GM12878 (cell line): Measurements from ENCODE around the gene NOP10. TPM values are rescaled to one million over a fixed set of nuclear protein-coding genes. Genes with fewer than 3 reads are reported as not detected.
"Not testable (repeated sequence)": the region's sequence is repeated elsewhere in the genome, so short reads cannot be mapped to it uniquely, and the experiment has no call there.

Experiments
- ATAC-seq: fragments of 200-7000 bp; cut with Tn5 transposase; 3 replicates; pipeline ENCODE4 v1.9.1; 2020; ENCODE audit warnings: mild to moderate bottlenecking, moderate library complexity
- BruUV-seq: library from RNA; stranded (reverse); fragments of 400-500 nt; replicated peaks from 2 replicates; lab custom pipeline; 2021; lab: Mats Ljungman, UMichigan
- CTCF ChIA-PET: fragments of 300-600 bp; sonication (Branson Sonifier 250); formaldehyde crosslinking; extraction: SDS; loops from one replicate; lab custom pipeline; 2021; ENCODE audit warnings: inconsistent platforms; lab: Yijun Ruan, JAX
- POLR2A ChIA-PET: fragments of 350-600 bp; formaldehyde crosslinking; extraction: SDS; loops from one replicate; lab custom pipeline; 2021; ENCODE audit warnings: inconsistent platforms; lab: Charles Lee
- RAD21 ChIA-PET: fragments of 300-600 bp; sonication (Branson Sonifier 250); formaldehyde crosslinking; loops from one replicate; lab custom pipeline; 2023; ENCODE audit warnings: antibody characterized with exemption; ENCODE audit not compliant: unreplicated experiment; lab: Charles Lee
- SMC1A ChIA-PET: fragments of 300-600 bp; sonication (Branson Sonifier 250); formaldehyde crosslinking; loops from one replicate; lab custom pipeline; 2023; ENCODE audit not compliant: unreplicated experiment, uncharacterized antibody; lab: Charles Lee
- DNase-seq: peaks from one replicate; pipeline ENCODE4 v3.0.0-alpha.2; 2011; ENCODE audit warnings: low read depth, low spot score
- FAIRE-seq: peaks from 3 replicates; lab custom pipeline; 2011; peaks lifted over from hg19 to GRCh38; lab: Jason Lieb, UNC
- H2AFZ ChIP-seq: 2 replicates; pipeline ENCODE4 v1.6.0; 2011; ENCODE audit warnings: low read depth, low read length, control low read depth; ENCODE audit not compliant: control insufficient read depth
- H3K27ac ChIP-seq: 2 replicates; pipeline ENCODE4 v1.5.1; 2011; ENCODE audit warnings: control low read depth; ENCODE audit not compliant: control insufficient read depth, insufficient read depth
- H3K27me3 ChIP-seq, 2 experiments: replicated peaks in 1 of 2; 2 replicates each; pipeline versions ENCODE4 v1.6.0 to v1.6.1; 2011; ENCODE audit warnings: low read length in 1 of 2; ENCODE audit not compliant: control insufficient read depth in 2 of 2, insufficient read depth in 2 of 2
- H3K36me3 ChIP-seq, 2 experiments: 2 replicates each; pipeline ENCODE4 v1.5.1; 2011; ENCODE audit warnings: low read length in 1 of 2; ENCODE audit not compliant: control insufficient read depth in 2 of 2, insufficient read depth in 2 of 2
- H3K4me1 ChIP-seq: 2 replicates; pipeline ENCODE4 v1.6.1; 2011; ENCODE audit warnings: mild to moderate bottlenecking, low read length, moderate library complexity, mixed read lengths; ENCODE audit not compliant: control insufficient read depth, insufficient read depth
- H3K4me2 ChIP-seq: 2 replicates; pipeline ENCODE4 v1.6.0; 2011; ENCODE audit warnings: control low read depth; ENCODE audit not compliant: control insufficient read depth, insufficient read depth
- H3K4me3 ChIP-seq: fragments of 200-600 bp; sonication (generic); 2 replicates; pipeline ENCODE4 v1.5.1; 2016
- H3K79me2 ChIP-seq: 2 replicates; pipeline ENCODE4 v1.6.0; 2011; ENCODE audit warnings: low read length; ENCODE audit not compliant: control insufficient read depth, insufficient read depth
- H3K9ac ChIP-seq: 2 replicates; pipeline ENCODE4 v1.8.0; 2011; ENCODE audit warnings: low read length, control low read depth, mixed read lengths; ENCODE audit not compliant: control insufficient read depth, insufficient read depth
- H3K9me3 ChIP-seq: replicated peaks from 3 replicates; pipeline ENCODE4 v1.5.1; 2011; ENCODE audit warnings: mild to moderate bottlenecking, low read length; ENCODE audit not compliant: control insufficient read depth, insufficient read depth
- H4K20me1 ChIP-seq: 2 replicates; pipeline ENCODE4 v1.6.0; 2011; ENCODE audit not compliant: control insufficient read depth, insufficient read depth
- LARP7 ChIP-seq: fragments of 450-650 bp; IDR thresholded peaks from 2 replicates; pipeline ENCODE4 v1.6.1; 2017; ENCODE audit warnings: mild to moderate bottlenecking
- NFXL1 ChIP-seq: fragments of 450-650 bp; IDR thresholded peaks from 2 replicates; pipeline ENCODE4 v1.6.1; 2017; ENCODE audit warnings: antibody characterized with exemption, mild to moderate bottlenecking, borderline replicate concordance
- PML ChIP-seq: IDR thresholded peaks from 2 replicates; pipeline ENCODE4 v1.6.1; 2012; ENCODE audit warnings: low read length, inconsistent platforms
- SRF ChIP-seq, 2 experiments: IDR thresholded peaks; 2 replicates each; pipeline ENCODE4 v1.6.1; 2011; ENCODE audit warnings: low read depth in 2 of 2, low read length in 2 of 2, mild to moderate bottlenecking in 1 of 2, moderate library complexity in 1 of 2
- WGBS: methylation state at CpG from one replicate; pipeline ENCODE4 v1.1.6; 2016; ENCODE audit warnings: low lambda C conversion rate; ENCODE audit not compliant: insufficient replicate concordance, insufficient coverage; ENCODE audit errors: missing lambda C conversion rate; 5-methylcytosine and 5-hydroxymethylcytosine counted together
- in situ Hi-C: fragments of 300-500 bp; cut with MboI; formaldehyde crosslinking; loops from 9 replicates; pipeline ENCODE4 v1.14.3; 2018; ENCODE audit warnings: mixed read lengths
- intact Hi-C: fragments of 100-400 bp; cut with micrococcal nuclease; formaldehyde crosslinking; loops from one replicate; pipeline ENCODE4 v1.14.2; 2022; ENCODE audit not compliant: unreplicated experiment
- polyA plus RNA-seq, 11 experiments: library from polyadenylated mRNA; depleted of rRNA in 4 of 11; unstranded in 6 of 11; stranded (reverse) in 5 of 11; fragments of >200 nt; fragmentation: Nextera tagmentation in 4 of 11; fragmentation: Illumina TruSeq in 1 of 11; extraction: Ambion mirVana in 4 of 11; extraction: Trizol in 1 of 11; gene quantifications; 1 replicate in 1 of 11; 2 replicates in 10 of 11; pipeline versions ENCODE4 v1.2.1 to v1.2.3, GENCODE V29; 2011 to 2016; ENCODE audit warnings: inconsistent platforms in 2 of 11, missing spikeins in 2 of 11, low read depth in 1 of 11
- total RNA-seq, 4 experiments: library from RNA; depleted of rRNA in 3 of 4; stranded (reverse); fragments of >200 nt in 3 of 4; fragmentation: Illumina TruSeq in 1 of 4; extraction: Trizol in 1 of 4; gene quantifications; 2 replicates each; pipeline versions ENCODE4 v1.2.1 to v1.2.3, GENCODE V29; 2013 to 2021
- TF ChIP-seq, protein P1 (sequence below): fragments of 450-650 bp; IDR thresholded peaks from 2 replicates; pipeline ENCODE4 v1.6.1; 2017; ENCODE audit warnings: borderline replicate concordance
- TF ChIP-seq, protein P2 (sequence below): fragments of 450-650 bp; IDR thresholded peaks from 2 replicates; pipeline ENCODE4 v1.6.1; 2017; ENCODE audit warnings: antibody characterized with exemption, mild to moderate bottlenecking, moderate library complexity
- TF ChIP-seq, protein P3 (sequence below): fragments of 450-650 bp; IDR thresholded peaks from 2 replicates; pipeline ENCODE4 v1.6.1; 2017; ENCODE audit warnings: mild to moderate bottlenecking, low read depth, inconsistent platforms; ENCODE audit not compliant: poor library complexity, severe bottlenecking

The NOP10 gene
- total and polyA plus RNA-seq, 10 of the 15 experiments (the other 5 are each of a cell fraction or from before 2014, with no cell fraction given): 225 to 1,778 (median 537) TPM

DNA sequence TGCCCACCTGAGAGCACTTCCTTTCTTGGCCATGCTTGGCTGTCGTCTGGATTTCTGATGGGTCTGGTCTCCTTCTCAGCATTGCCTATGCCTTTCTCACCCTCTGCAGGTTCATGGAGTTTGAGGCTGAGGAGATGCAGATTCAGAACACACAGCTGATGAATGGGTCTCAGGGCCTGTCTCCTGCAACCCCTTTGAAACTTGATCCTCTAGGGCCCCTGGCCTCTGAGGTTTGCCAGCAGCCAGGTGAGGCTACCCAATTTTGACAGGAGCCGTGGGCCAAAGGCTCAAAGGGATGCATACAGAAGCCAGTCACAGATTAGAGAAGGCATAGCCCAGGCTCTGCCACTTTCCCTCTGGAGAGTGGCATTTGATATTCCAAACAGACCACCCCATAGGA, 10.7 kb upstream of the NOP10 start (continued):
- TF ChIP-seq, protein P1, sequence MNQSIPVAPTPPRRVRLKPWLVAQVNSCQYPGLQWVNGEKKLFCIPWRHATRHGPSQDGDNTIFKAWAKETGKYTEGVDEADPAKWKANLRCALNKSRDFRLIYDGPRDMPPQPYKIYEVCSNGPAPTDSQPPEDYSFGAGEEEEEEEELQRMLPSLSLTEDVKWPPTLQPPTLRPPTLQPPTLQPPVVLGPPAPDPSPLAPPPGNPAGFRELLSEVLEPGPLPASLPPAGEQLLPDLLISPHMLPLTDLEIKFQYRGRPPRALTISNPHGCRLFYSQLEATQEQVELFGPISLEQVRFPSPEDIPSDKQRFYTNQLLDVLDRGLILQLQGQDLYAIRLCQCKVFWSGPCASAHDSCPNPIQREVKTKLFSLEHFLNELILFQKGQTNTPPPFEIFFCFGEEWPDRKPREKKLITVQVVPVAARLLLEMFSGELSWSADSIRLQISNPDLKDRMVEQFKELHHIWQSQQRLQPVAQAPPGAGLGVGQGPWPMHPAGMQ: no peak
- TF ChIP-seq LARP7 (no peak), SRF (IDR thresholded peaks at IDR 0.05; ENCODE audit: low read depth in 2 of 2, low read length in 2 of 2) (no peak), PML (no peak), NFXL1 (no peak)
- TF ChIP-seq, protein P2, sequence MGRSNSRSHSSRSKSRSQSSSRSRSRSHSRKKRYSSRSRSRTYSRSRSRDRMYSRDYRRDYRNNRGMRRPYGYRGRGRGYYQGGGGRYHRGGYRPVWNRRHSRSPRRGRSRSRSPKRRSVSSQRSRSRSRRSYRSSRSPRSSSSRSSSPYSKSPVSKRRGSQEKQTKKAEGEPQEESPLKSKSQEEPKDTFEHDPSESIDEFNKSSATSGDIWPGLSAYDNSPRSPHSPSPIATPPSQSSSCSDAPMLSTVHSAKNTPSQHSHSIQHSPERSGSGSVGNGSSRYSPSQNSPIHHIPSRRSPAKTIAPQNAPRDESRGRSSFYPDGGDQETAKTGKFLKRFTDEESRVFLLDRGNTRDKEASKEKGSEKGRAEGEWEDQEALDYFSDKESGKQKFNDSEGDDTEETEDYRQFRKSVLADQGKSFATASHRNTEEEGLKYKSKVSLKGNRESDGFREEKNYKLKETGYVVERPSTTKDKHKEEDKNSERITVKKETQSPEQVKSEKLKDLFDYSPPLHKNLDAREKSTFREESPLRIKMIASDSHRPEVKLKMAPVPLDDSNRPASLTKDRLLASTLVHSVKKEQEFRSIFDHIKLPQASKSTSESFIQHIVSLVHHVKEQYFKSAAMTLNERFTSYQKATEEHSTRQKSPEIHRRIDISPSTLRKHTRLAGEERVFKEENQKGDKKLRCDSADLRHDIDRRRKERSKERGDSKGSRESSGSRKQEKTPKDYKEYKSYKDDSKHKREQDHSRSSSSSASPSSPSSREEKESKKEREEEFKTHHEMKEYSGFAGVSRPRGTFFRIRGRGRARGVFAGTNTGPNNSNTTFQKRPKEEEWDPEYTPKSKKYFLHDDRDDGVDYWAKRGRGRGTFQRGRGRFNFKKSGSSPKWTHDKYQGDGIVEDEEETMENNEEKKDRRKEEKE: no peak
- TF ChIP-seq, protein P3, sequence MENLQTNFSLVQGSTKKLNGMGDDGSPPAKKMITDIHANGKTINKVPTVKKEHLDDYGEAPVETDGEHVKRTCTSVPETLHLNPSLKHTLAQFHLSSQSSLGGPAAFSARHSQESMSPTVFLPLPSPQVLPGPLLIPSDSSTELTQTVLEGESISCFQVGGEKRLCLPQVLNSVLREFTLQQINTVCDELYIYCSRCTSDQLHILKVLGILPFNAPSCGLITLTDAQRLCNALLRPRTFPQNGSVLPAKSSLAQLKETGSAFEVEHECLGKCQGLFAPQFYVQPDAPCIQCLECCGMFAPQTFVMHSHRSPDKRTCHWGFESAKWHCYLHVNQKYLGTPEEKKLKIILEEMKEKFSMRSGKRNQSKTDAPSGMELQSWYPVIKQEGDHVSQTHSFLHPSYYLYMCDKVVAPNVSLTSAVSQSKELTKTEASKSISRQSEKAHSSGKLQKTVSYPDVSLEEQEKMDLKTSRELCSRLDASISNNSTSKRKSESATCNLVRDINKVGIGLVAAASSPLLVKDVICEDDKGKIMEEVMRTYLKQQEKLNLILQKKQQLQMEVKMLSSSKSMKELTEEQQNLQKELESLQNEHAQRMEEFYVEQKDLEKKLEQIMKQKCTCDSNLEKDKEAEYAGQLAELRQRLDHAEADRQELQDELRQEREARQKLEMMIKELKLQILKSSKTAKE: no peak

DNA sequence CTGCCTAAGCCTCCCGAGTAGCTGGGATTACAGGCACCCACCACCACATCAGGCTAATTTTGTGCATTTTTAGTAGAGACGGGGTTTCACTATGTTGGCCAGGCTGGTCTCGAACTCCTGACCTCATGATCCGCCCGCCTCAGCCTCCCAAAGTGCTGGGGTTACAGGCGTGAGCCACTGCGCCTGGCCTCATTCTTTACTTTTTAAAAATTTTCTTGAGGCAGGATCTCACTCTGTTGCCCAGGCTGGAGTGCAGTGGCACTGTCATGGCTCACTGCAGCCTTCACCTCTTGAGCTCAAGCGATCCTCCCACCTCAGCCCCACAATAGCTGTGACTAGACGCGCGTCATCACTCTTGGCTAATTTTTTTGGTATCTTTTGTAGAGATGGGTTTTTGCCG, 10.1 kb upstream of the NOP10 start:
- SMC1A ChIA-PET: interaction anchor here (0.7 to 1.8 kb wide), 2 partner anchors 9 to 16 kb away, joined by 3 to 5 read pairs; partner anchors contain the start of genes NOP10 and NUTM1

More for the DNA sequence above, 10.1 kb upstream of the NOP10 start:
- WGBS: 97% methylated on average over 12 of the region's 12 CpGs
- H3K36me3 ChIP-seq, H2AFZ ChIP-seq, H3K4me3 ChIP-seq, H3K9me3 ChIP-seq, DNase-seq, H3K4me2 ChIP-seq, H4K20me1 ChIP-seq, H3K79me2 ChIP-seq, H3K27me3 ChIP-seq, FAIRE-seq, intact Hi-C loops, H3K27ac ChIP-seq, ATAC-seq, BruUV-seq, H3K4me1 ChIP-seq, H3K9ac ChIP-seq, RAD21 ChIA-PET, in situ Hi-C loops: not testable (repeated sequence)
- ChIA-PET CTCF (interaction anchor here (2.4 kb wide), 1 partner anchor 10 kb away, joined by 6 read pairs; the partner anchor contains the start of genes NOP10 and NUTM1), POLR2A (interaction anchor here (0.6 to 0.7 kb wide), 2 partner anchors 16 to 104 kb away, joined by 3 to 4 read pairs; no protein-coding TSS in a partner anchor)
